Mesodermal cell (in vitro differentiated cells): ENCODE measurements around the gene IQCN.

ENCODE experiments used
- H3K27ac ChIP-seq: 2 replicates; pipeline ENCODE4 v1.7.0; 2013; ENCODE audit warnings: mild to moderate bottlenecking, low read depth, low read length, moderate library complexity; ENCODE audit not compliant: severe bottlenecking
- H3K36me3 ChIP-seq: 2 replicates; pipeline ENCODE4 v1.7.1; 2013; ENCODE audit warnings: mild to moderate bottlenecking, low read length, moderate library complexity; ENCODE audit not compliant: control insufficient read depth, insufficient read depth
- H3K4me1 ChIP-seq: one replicate; pipeline ENCODE4 v1.7.1; 2013; ENCODE audit warnings: mild to moderate bottlenecking, low read length; ENCODE audit not compliant: insufficient read depth, control insufficient read depth, poor library complexity, severe bottlenecking
- H3K4me3 ChIP-seq: 2 replicates; pipeline ENCODE4 v1.7.0; 2013; ENCODE audit warnings: low read length, control low read depth, mild to moderate bottlenecking; ENCODE audit not compliant: insufficient read depth, poor library complexity, severe bottlenecking; ENCODE audit errors: extremely low read depth
- H3K9me3 ChIP-seq: 2 replicates; pipeline ENCODE4 v1.7.1; 2013; ENCODE audit warnings: mild to moderate bottlenecking, low read length, moderate library complexity; ENCODE audit not compliant: control insufficient read depth
- WGBS, 2 experiments: methylation state at CpG; one replicate each; pipeline ENCODE4 v1.1.5; 2013; ENCODE audit warnings: missing lambda C conversion rate in 2 of 2; ENCODE audit not compliant: insufficient coverage in 2 of 2; 5-methylcytosine and 5-hydroxymethylcytosine counted together

The IQCN gene

DNA sequence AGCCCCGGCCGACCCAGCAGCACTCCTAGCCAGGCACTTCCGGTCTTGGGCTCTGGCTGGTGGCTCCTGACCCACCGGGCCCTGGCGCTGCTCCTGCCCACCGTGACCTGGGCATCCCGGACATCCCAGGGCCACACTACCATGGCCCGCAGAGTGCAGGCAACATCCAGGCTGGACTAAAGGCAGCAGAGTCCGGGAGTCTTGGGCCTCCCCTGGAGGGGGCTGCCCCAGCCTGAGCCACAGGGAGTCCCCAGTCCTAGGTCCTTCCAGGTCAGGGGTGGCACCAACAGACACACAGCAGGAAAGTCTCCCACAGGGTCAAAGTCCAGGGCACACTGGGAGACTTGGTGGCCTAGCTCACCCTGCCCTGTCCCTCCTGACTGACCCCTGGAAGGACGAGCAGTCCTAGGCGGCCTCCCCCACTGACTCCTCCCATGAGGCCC is 37.9 kb upstream of the IQCN start:
- no peaks in the 10 kb centered on the region for H3K9me3 ChIP-seq
- peaks cover 82% of the 10 kb centered on the region for H3K36me3 ChIP-seq
- H3K4me1 ChIP-seq, result peaks cover 10% of the 10 kb centered on the region
- no peak overlapping the region for H3K4me3 ChIP-seq
- WGBS, 2 experiments, result 90 to 99% methylated on average over 9 to 10 of the region's 11 CpGs
- H3K27ac ChIP-seq, result no peak overlapping the region

DNA sequence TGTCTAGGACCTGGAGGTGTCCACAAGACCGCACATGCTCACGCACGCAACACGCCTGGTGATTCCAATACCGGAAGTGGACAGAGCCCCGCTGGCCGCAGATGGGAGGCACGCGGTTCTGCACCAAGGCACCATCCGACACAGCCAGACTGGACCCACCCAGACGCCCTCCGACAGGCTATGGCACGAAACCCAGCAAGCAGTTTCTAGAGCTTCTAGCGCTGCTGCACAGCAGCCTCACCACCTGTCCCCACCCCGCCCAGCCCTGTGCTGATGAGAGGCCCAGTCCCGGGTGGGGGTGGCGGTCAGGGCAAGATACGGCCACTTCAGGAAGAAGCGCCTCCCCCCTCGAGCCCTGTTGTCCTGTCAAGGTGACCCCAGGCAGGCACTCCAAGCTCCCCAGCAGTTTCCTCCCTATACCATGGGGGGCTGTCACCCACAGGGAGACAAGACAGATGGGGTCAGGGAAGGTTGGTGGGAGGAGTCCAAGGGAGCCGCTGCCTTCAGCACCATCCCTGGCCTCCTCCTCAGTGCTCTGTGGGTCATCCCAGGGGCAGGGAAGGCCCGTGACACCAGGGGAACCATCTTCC is 37.3 kb upstream of the IQCN start:
- peaks cover 85% of the 10 kb centered on the region for H3K36me3 ChIP-seq
- H3K4me3 ChIP-seq, result no peak overlapping the region
- H3K9me3 ChIP-seq, result no peaks in the 10 kb centered on the region
- H3K4me1 ChIP-seq, result peaks cover 10% of the 10 kb centered on the region
- no peak overlapping the region for H3K27ac ChIP-seq
- 94 to 96% methylated on average over 15 to 22 of the region's 22 CpGs for WGBS, 2 experiments

DNA sequence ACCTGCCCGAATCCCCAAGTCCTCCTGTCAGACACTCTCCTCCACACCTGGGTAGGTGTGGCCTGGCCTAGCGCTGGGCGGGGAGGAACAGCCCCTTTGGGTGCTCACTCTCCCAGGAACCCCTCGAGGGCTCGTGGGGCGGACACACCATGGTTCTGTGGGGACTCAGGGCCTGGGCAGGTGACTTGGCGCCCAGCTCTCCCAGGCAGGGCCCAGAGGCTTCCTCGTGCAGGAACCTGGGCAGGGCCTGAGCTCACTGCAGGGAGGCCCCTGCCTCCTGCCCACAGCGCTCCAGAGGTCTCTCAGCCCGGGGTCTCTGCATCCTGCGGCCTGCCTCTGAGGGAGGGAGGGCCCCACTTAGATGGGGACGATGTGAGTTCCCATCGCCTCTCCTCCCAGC is 36.7 kb upstream of the IQCN start:
- Histone ChIP-seq H3K4me1 (peaks cover 10% of the 10 kb centered on the region), H3K9me3 (no peaks in the 10 kb centered on the region), H3K27ac (no peak overlapping the region), H3K36me3 (peaks cover 92% of the 10 kb centered on the region), H3K4me3 (no peak overlapping the region)
- WGBS, 2 experiments, result 93 to 97% methylated on average over 12 to 13 of the region's 13 CpGs

DNA sequence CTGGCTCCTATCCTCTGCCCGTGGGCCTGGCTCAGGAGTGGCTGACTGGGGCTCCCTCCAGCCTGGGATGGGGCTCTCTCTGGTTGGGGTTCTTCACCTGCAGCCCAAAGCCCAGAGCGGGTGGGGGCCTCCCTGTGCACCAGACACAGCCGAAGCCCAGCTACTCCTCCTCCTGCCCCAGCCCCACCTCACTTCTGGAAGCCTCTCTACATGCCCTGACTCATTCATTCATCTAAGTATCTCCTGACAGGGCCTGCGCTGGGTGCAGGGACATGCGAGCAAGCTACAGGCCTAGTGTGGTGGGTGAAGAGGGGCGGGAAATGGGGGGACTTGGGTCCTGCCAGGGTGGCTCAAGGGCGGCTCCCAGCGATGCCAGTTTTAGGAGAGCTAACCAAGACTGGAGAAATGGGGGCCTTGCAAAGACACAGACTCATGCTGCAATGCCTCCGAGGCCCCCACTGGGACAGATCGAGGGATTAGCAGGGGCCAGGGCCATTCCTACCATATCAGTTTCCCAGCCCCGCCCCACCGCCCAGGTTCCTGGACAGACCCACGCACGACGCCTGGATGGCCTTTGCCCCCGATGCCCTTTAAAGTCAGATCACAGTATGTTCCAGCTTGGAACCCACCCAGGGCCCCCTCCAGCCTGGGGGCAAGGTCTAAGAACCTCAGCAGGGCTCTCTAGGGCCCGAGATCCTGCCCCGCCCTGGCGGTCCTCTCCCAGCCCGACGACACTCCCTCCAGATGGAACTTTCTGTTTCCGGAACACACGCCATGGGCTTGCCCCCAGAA is 36.1 kb upstream of the IQCN start:
- Histone ChIP-seq H3K4me1 (peaks cover 9% of the 10 kb centered on the region), H3K4me3 (no peak overlapping the region), H3K9me3 (no peaks in the 10 kb centered on the region), H3K27ac (no peak overlapping the region), H3K36me3 (peaks cover 88% of the 10 kb centered on the region)
- WGBS, 2 experiments, result 94 to 96% methylated on average over 18 of the region's 23 CpGs

DNA sequence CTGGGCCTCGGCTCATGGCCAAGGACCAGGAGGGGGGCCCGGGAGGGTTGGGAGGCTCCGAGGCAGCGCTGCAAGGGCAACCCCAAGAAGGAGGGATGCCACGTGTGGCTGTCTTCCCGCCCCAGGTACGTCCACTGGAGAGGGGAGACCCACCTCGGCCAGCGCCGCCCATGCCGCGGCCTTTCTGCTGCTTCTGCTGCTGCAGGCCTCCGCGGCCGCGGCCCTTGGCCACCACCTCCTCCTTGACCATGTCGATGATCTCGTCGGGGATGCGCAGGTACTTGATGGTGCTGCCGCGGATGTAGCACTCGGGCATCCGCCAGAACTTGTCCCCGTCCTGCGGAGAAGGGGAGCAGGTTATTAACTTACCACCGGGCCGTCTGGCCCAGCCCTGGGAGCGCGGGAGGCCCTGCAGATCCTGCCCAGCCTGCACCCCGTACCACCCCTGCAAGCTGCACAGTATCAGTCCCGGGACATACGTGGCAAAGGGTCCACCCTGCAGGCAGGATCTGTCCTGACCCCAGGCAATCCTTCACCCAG is 35.3 kb upstream of the IQCN start:
- 94 to 97% methylated on average over 33 of the region's 33 CpGs for WGBS, 2 experiments
- no peaks in the 10 kb centered on the region for H3K9me3 ChIP-seq
- peaks cover 80% of the 10 kb centered on the region for H3K36me3 ChIP-seq
- no peak overlapping the region for H3K4me3 ChIP-seq
- no peak overlapping the region for H3K27ac ChIP-seq
- H3K4me1 ChIP-seq, result peaks cover 15% of the 10 kb centered on the region

DNA sequence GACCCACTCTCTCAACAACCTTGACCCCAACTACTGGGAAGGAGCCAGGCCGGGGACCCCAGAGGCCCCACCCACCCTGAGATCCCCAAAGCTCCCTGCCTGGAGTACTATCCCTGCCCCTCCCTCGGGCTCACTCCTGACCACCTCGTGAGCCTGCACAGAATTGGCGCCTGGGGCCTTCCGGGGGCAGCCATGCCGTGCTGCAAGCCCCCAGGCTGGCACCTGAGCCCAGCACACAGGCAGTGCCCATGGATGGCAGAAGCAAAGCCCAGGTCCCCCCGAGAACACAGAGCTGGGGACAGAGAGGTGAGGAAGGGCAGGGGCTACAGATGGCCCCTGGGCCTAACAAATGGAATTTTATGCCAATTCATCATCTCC is 34.7 kb upstream of the IQCN start:
- no peak overlapping the region for H3K27ac ChIP-seq
- peaks cover 21% of the 10 kb centered on the region for H3K4me1 ChIP-seq
- WGBS, 2 experiments, result 91 to 97% methylated on average over 5 to 6 of the region's 7 CpGs
- peaks cover 74% of the 10 kb centered on the region for H3K36me3 ChIP-seq
- no peaks in the 10 kb centered on the region for H3K9me3 ChIP-seq
- no peak overlapping the region for H3K4me3 ChIP-seq

DNA sequence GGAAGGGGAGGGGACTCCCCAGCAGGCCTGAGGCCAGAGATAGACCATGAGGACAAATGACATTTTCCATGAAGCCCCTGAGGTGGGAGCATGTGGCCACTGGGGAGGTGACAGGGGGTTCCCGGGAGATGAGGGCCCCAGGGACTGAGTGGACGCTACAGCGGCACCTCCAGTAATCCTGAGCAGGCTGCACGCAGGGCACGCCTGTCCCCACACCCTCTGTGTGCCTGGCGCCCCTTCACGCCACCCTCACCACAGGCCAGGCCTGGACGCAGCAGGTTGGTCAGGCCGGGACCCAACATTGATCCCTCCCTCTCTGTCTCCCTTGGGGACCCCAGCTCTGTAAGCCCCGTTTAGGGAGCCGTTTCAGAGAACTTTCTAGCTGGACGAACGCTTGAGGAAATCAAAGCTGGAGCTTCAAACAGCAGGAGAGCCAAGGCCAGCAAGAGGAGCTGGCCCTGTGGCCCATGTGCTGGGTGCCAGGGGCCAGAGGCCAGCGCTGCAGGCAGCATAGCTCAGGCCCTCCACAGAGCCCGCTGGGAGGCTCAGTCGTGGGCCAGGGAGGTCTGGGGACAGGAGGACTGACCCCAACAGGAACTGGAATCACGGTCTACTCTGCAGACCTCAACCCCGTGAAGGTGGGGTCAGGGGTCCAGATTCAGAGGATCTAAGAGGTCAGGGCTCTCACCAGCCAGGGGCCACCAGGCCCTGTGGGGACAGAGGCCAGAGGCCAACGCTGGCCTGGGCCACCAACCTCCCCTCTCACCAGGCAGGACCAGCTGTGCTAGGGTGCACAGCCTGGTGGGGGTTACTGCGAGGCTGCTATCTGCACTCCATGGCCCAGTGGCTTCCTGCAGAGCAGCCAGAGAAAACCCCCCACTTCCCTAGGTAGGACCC is 34.0 kb upstream of the IQCN start:
- peaks cover 67% of the 10 kb centered on the region for H3K36me3 ChIP-seq
- peaks cover 24% of the 10 kb centered on the region for H3K4me1 ChIP-seq
- no peak overlapping the region for H3K27ac ChIP-seq
- 96 to 97% methylated on average over 17 of the region's 20 CpGs for WGBS, 2 experiments
- no peaks in the 10 kb centered on the region for H3K9me3 ChIP-seq
- H3K4me3 ChIP-seq, result no peak overlapping the region

DNA sequence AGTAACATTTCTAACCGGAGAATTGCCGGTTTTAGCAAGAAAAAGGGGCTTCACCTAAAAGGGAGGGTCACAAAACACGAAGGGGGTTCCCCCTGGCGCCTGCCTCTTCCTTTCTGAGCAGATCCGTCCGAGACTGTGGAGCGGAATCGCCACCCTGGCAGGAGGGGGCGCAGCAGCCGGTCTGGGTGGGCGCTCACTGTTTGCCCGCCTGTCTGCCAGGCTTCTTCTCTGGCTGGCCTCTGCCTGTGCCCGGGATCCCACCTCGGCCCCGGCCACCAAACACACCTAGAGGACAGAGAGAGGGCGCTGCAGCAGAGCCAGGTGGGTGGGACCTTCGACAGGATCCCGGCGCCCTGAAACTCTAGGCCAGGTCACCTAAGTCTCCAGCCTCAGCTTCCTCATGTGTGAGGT is 33.0 kb upstream of the IQCN start:
- Histone ChIP-seq H3K27ac (no peak overlapping the region), H3K4me1 (peaks cover 24% of the 10 kb centered on the region), H3K36me3 (peaks cover 59% of the 10 kb centered on the region), H3K4me3 (no peak overlapping the region), H3K9me3 (no peaks in the 10 kb centered on the region)
- WGBS, 2 experiments, result 90 to 95% methylated on average over 12 to 19 of the region's 19 CpGs

DNA sequence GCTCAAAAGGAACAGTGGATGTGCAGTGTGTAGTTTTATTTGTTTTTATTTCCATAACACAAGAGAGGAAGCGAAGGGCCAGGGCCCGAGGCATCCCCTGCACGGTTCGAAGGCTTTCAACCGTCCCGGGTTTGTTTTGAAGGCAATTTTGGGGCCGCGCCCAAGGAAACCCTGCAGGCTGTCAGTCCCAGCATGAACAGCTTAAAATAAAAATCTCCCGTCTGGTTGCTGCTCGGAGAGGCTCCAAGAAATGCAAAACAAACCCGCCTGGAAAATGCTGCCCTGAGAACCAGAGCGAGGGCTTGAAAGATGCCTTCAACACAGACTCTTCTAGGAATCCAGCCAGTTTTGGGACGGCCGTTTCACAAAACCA is 32.6 kb upstream of the IQCN start:
- Histone ChIP-seq H3K36me3 (peaks cover 55% of the 10 kb centered on the region), H3K27ac (peak overlapping the region; percentile 37), H3K9me3 (no peaks in the 10 kb centered on the region), H3K4me3 (no peak overlapping the region), H3K4me1 (peaks cover 24% of the 10 kb centered on the region)
- 96 to 97% methylated on average over 14 of the region's 14 CpGs for WGBS, 2 experiments

DNA sequence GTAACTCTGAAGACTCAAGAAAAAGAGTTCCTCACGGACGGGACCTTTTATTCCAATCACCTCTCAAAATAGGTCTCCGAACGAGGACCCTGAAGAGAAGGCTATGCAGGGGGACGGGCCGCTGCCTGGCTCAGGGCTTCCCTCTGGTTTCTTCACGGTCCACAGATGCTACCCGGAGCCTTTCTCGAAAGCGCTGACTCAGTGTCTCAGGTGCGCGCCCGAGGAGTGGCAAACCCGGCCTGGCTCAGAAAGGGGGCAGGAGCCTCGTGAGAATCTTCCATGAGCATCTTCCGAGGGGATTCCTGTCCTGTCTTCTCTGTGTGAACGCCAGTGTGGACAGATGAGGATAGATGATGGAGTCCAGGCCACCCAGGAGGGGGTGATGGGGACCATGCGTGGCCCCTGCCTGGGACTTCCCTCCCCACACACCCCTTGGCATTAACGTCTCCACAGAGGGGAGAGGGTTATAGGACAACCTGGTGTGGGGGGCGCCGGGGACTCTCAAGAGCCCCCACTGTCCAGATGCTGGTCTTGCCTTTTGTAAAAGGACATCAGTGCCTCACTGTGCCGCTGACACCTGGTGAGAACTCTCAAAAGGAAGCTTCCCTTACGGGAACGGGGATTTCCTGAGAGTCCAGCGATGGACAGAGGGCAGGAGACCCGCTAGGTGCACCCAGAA is 32.1 kb upstream of the IQCN start:
- WGBS, 2 experiments, result 93 to 94% methylated on average over 24 to 25 of the region's 26 CpGs
- no peak overlapping the region for H3K4me3 ChIP-seq
- H3K4me1 ChIP-seq, result peaks cover 24% of the 10 kb centered on the region
- peaks cover 50% of the 10 kb centered on the region for H3K36me3 ChIP-seq
- H3K9me3 ChIP-seq, result no peaks in the 10 kb centered on the region
- peak overlapping the region; percentile 37 for H3K27ac ChIP-seq
